ENCODE results near the gene LHX4. TPM values are rescaled to one million over a fixed set of nuclear protein-coding genes. Genes with fewer than 3 reads are reported as not detected.

Gene LHX4
- total and polyA plus RNA-seq, 9 of the 15 experiments (the other 6 are each of a cell fraction or from before 2014, with no cell fraction given): 0.01 to 0.11 (median 0.07) TPM; not detected in 5

- H3K27ac ChIP-seq (ENCODE audit: extremely low read depth, low read depth, low read length): no peak overlapping the region
- H4K20me1 ChIP-seq (replicated peaks; ENCODE audit: control insufficient read depth, insufficient read depth, low read length): no peaks in the 10 kb centered on the region; the same call in 1 of the 2 replicates
- TF ChIP-seq NELFE (IDR thresholded peaks at IDR 0.05; ENCODE audit: insufficient read depth, insufficient read length) (no peak), GATAD2A (IDR thresholded peaks at IDR 0.05) (no peak), NFIC (IDR thresholded peaks at IDR 0.05) (no peak), ZNF766 (CRISPR knock-in tag; conservative IDR thresholded peaks at IDR 0.05) (no peak), SETDB1 (IDR thresholded peaks at IDR 0.05; ENCODE audit: low read length) (no peak), ZNF280A (IDR thresholded peaks at IDR 0.05; ENCODE audit: low read depth, partially characterized antibody) (no peak), PCBP1 (IDR thresholded peaks at IDR 0.05; ENCODE audit: low read depth, low read length, poor library complexity, severe bottlenecking) (no peak)
- TF ChIP-seq, protein P1, sequence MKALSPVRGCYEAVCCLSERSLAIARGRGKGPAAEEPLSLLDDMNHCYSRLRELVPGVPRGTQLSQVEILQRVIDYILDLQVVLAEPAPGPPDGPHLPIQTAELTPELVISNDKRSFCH (CRISPR knock-in tag; IDR thresholded peaks at IDR 0.05): no peak
- TF ChIP-seq, protein P1 (tag; IDR thresholded peaks at IDR 0.05): no peak
- ATAC-seq (no peak), DNase-seq (ENCODE audit: extremely low read depth in 1 of 4, low spot score in 3 of 4) (no peak), FAIRE-seq (no peak)
- H2AFZ ChIP-seq (ENCODE audit: low read depth, low read length): no peak overlapping the region
- CTCF ChIA-PET (ENCODE audit: low intra/inter-chr PET ratio): no interaction called here
- H3K9me1 ChIP-seq (ENCODE audit: control insufficient read depth, insufficient read depth, low read length): no peaks in the 10 kb centered on the region
- H3K27me3 ChIP-seq (ENCODE audit: control insufficient read depth in 2 of 2, insufficient read depth in 2 of 2, low read length in 2 of 2): no peaks in the 10 kb centered on the region
- H3K4me1 ChIP-seq (replicated peaks in 1 of 2; ENCODE audit: control insufficient read depth in 2 of 2, insufficient read depth in 2 of 2, low read length in 2 of 2): peaks cover 0 to 34% of the 10 kb centered on the region in 2 experiments; a peak in 2 of 5 replicates
- WGBS (ENCODE audit: insufficient coverage, low coverage, missing lambda C conversion rate): 43% methylated on average over 5 of the region's 5 CpGs
- intact Hi-C loops (cut with micrococcal nuclease) (no loop called here), in situ Hi-C loops (cut with MboI) (no loop called here)
- H3K4me2 ChIP-seq (ENCODE audit: insufficient read depth, low read length): no peak overlapping the region
- POLR2A ChIA-PET: interaction anchor here (0.6 to 1.2 kb wide), 3 partner anchors 50 to 149 kb away, joined by 3 to 4 read pairs (median 3); no protein-coding TSS in a partner anchor
- no peak overlapping the region for H3K9ac ChIP-seq (ENCODE audit: insufficient read depth in 1 of 2, low read depth in 2 of 2, low read length in 2 of 2)
- H3K79me2 ChIP-seq (ENCODE audit: control insufficient read depth, insufficient read depth, low read length): no peaks in the 10 kb centered on the region
- H3K9me3 ChIP-seq (replicated peaks; ENCODE audit: control insufficient read depth, insufficient read depth, low read depth, low read length): no peaks in the 10 kb centered on the region
- no peaks in the 10 kb centered on the region for H3K36me3 ChIP-seq (ENCODE audit: control insufficient read depth, insufficient read depth, low read length)
- no TSS peak for BruUV-seq (replicated peaks)
- H3K4me3 ChIP-seq: no peak overlapping the region
Observed at GRCh38 chr1:180197231-180197630, 32.8 kb upstream of the LHX4 start.

Measured in K562 (cell line).